ENCODE measurements around the gene ADAM22. TPM values are rescaled to one million over a fixed set of nuclear protein-coding genes. Genes with fewer than 3 reads are reported as not detected.
"Not testable (repeated sequence)": the region's sequence is repeated elsewhere in the genome, so short reads cannot be mapped to it uniquely, and the experiment has no call there.

The ADAM22 gene
- total RNA-seq, 4 donors from 2014 or later, result 3.6 to 8.6 (median 5.1) TPM

DNA sequence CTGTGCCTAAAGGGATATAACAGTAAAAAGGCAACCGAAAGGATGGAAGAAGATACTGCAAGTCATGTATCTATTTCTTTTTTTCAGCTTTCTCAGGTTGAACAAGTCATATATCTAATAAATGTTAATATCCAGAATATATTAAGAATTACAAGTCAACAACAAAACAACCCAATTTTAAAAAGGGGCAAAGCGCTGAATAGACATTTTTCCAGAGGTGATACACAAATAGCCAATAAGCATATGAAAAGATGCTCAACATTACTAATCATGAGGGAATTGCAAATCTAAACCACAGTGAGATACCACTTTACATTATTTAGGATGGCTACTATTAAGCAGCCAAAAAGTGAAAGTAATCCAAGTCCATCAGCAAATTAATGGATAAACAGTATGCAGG lies 34.8 kb upstream of the ADAM22 start:
- H3K9me3 ChIP-seq, result no peaks in the 10 kb centered on the region
- DNase-seq (ENCODE audit: low spot score in 2 of 2), result no peak
- no peak overlapping the region for H3K4me3 ChIP-seq
- no peaks in the 10 kb centered on the region for H3K4me1 ChIP-seq
- H3K36me3 ChIP-seq, result peaks cover 0 to 44% (median 0%) of the 10 kb centered on the region in 3 donors
- H3K27me3 ChIP-seq, result no peaks in the 10 kb centered on the region
- TF ChIP-seq EP300 (IDR thresholded peaks at IDR 0.05), result no peak
- TF ChIP-seq, protein P1, sequence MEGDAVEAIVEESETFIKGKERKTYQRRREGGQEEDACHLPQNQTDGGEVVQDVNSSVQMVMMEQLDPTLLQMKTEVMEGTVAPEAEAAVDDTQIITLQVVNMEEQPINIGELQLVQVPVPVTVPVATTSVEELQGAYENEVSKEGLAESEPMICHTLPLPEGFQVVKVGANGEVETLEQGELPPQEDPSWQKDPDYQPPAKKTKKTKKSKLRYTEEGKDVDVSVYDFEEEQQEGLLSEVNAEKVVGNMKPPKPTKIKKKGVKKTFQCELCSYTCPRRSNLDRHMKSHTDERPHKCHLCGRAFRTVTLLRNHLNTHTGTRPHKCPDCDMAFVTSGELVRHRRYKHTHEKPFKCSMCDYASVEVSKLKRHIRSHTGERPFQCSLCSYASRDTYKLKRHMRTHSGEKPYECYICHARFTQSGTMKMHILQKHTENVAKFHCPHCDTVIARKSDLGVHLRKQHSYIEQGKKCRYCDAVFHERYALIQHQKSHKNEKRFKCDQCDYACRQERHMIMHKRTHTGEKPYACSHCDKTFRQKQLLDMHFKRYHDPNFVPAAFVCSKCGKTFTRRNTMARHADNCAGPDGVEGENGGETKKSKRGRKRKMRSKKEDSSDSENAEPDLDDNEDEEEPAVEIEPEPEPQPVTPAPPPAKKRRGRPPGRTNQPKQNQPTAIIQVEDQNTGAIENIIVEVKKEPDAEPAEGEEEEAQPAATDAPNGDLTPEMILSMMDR (IDR thresholded peaks at IDR 0.05), result no peak
- no peak for TF ChIP-seq POLR2A (IDR thresholded peaks at IDR 0.05)
- no peak overlapping the region for H3K27ac ChIP-seq
- 94 to 99% methylated on average over 2 of the region's 2 CpGs for WGBS, 2 donors

DNA sequence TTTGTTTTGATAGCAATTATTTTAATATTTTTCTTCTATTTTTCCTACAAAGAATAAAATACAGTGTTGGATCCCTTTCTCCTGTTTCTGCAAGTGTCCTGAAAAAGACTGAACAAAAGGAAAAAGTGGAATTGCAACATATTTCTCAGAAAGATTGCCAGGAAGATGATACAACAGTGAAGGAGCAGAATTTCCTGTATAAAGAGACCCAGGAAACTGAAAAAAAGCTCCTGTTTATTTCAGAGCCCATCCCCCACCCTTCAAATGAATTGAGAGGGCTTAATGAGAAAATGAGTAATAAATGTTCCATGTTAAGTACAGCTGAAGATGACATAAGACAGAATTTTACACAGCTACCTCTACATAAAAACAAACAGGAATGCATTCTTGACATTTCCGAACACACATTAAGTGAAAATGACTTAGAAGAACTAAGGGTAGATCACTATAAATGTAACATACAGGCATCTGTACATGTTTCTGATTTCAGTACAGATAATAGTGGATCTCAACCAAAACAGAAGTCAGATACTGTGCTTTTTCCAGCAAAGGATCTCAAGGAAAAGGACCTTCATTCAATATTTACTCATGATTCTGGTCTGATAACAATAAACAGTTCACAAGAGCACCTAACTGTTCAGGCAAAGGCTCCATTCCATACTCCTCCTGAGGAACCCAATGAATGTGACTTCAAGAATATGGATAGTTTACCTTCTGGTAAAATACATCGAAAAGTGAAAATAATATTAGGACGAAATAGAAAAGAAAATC lies 26.7 kb upstream of the ADAM22 start:
- H3K4me1 ChIP-seq; DNase-seq (ENCODE audit: low spot score in 2 of 2); H3K27me3 ChIP-seq; H3K9me3 ChIP-seq; H3K27ac ChIP-seq; H3K4me3 ChIP-seq: not testable (repeated sequence)
- WGBS, 2 donors, result 96 to 97% methylated on average over 3 of the region's 3 CpGs
- peaks cover 0 to 15% (median 0%) of the 10 kb centered on the region in 3 donors for H3K36me3 ChIP-seq

DNA sequence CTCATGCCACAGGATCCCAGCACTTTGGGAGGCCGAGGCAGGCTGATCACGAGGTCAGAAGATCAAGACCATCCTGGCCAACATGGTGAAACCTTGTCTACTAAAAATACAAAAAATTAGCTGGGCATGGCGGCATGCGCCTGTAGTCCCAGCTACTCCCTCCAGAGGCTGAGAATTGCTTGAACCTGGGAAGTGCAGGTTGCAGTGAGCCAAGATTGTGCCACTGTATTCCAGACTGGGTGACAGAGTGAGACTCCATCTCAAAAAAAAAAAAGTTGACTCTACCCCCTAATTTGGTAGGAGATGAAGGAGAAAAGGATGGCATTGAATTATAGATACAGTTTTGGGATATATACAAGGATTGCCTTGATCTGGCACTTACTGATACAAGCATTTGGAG lies 25.2 kb upstream of the ADAM22 start:
- 98 to 99% methylated on average over 4 of the region's 4 CpGs for WGBS, 2 donors
- not testable (repeated sequence) for H3K4me3 ChIP-seq; H3K9me3 ChIP-seq; DNase-seq (ENCODE audit: low spot score in 2 of 2); H3K4me1 ChIP-seq; H3K27me3 ChIP-seq; H3K36me3 ChIP-seq; H3K27ac ChIP-seq

DNA sequence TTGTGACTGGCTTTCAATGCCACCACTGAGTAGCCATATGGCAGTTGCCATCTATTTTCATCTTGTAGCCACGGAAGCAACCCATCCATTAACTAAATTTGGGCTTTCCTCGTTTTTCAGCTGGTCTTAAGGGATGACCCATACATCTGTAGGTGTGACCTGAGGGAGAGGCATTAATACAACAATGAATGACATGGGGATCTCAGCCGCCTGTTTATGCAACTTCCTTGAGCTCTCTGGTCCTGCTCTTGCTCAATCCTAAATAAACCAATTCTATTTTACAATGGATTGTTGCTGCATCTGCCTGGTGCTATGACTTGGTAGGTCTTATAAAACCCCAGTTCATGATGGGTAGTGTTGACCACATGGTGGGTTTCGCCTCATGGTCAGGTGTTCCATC lies 21.9 kb upstream of the ADAM22 start:
- H3K4me1 ChIP-seq, result no peaks in the 10 kb centered on the region
- no peaks in the 10 kb centered on the region for H3K36me3 ChIP-seq
- no peak overlapping the region for H3K4me3 ChIP-seq
- 86 to 95% methylated on average over 4 of the region's 4 CpGs for WGBS, 2 donors
- no peaks in the 10 kb centered on the region for H3K27me3 ChIP-seq
- no peaks in the 10 kb centered on the region for H3K9me3 ChIP-seq
- DNase-seq (ENCODE audit: low spot score in 2 of 2), result no peak
- TF ChIP-seq POLR2A (IDR thresholded peaks at IDR 0.05), result no peak
- TF ChIP-seq, protein P1 (IDR thresholded peaks at IDR 0.05), result no peak
- TF ChIP-seq EP300 (IDR thresholded peaks at IDR 0.05), result no peak
- no peak overlapping the region for H3K27ac ChIP-seq

DNA sequence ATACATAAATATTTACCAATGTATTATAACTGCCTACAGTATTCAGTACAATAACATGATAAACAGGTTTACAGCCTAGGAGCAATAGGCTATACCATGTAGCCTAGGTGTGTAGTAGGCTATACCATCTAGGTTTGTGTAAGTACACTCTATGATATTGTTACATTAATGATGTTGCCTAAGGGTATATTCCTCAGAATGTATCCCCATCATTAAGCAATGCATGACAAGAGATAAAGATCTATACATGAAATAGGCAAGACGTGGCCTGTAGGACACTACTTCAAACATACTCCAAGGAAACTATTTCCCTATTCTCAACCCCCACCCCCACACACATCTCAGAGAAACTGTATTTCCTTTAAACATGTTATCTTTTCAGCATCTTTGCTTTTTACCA lies 15.3 kb upstream of the ADAM22 start:
- H3K9me3 ChIP-seq, result no peaks in the 10 kb centered on the region
- no peak overlapping the region for H3K27ac ChIP-seq
- H3K4me3 ChIP-seq, result no peak overlapping the region
- 72 to 78% methylated on average over 1 of the region's 1 CpG for WGBS, 2 donors
- no peak for DNase-seq (ENCODE audit: low spot score in 2 of 2)
- H3K4me1 ChIP-seq, result no peaks in the 10 kb centered on the region
- TF ChIP-seq EP300 (IDR thresholded peaks at IDR 0.05), result no peak
- TF ChIP-seq, protein P1 (IDR thresholded peaks at IDR 0.05), result no peak
- no peak for TF ChIP-seq POLR2A (IDR thresholded peaks at IDR 0.05)
- no peaks in the 10 kb centered on the region for H3K27me3 ChIP-seq
- no peaks in the 10 kb centered on the region for H3K36me3 ChIP-seq

DNA sequence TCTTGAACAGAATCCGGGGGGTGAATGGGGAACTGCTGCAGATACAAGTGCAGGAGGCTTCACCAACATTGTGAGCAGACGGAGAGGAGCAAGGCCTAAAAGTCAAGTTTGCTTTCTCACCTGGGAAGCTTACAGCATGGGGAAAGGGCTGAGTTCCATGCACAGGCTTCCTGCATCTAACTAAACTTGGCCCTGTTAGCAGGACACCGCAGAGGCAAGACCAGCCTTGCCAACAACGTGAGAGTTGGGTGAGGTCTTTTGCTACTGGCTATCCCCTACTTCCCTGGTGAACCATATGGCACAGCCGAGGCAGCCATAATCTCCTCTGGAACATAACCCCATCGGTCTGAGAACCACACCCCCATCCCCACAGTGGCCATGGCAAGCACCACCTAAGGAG lies 14.2 kb upstream of the ADAM22 start:
- no peak for DNase-seq (ENCODE audit: low spot score in 2 of 2)
- 94 to 97% methylated on average over 6 of the region's 6 CpGs for WGBS, 2 donors
- Histone ChIP-seq H3K36me3 (no peaks in the 10 kb centered on the region), H3K4me3 (no peak overlapping the region), H3K4me1 (no peaks in the 10 kb centered on the region), H3K9me3 (no peaks in the 10 kb centered on the region), H3K27ac (no peak overlapping the region), H3K27me3 (no peaks in the 10 kb centered on the region)
- TF ChIP-seq EP300 (IDR thresholded peaks at IDR 0.05) (no peak), POLR2A (IDR thresholded peaks at IDR 0.05) (no peak)
- TF ChIP-seq, protein P1 (IDR thresholded peaks at IDR 0.05), result no peak
